ENCODE measurements around the gene DDX1. TPM values are rescaled to one million over a fixed set of nuclear protein-coding genes. Genes with fewer than 3 reads are reported as not detected.

DDX1 gene
- total and polyA plus RNA-seq, 2 donors (not counting 3 experiments of a cell fraction or from before 2014, with no cell fraction given), result 41.2 to 117 TPM

- no TSS peak for BruUV-seq (replicated peaks)
- no peak for FAIRE-seq
- Histone ChIP-seq H3K79me2 (ENCODE audit: control insufficient read depth, insufficient read depth, low read length) (no peaks in the 10 kb centered on the region), H2AFZ (ENCODE audit: low read depth, low read length) (no peak overlapping the region), H4K20me1 (replicated peaks; ENCODE audit: control insufficient read depth, extremely low read depth, insufficient read depth, low read length) (no peaks in the 10 kb centered on the region), H3K9ac (replicated peaks; ENCODE audit: extremely low read depth, insufficient read depth, low read length) (no peak overlapping the region), H3K27ac (ENCODE audit: insufficient read depth, low read depth, low read length) (no peak overlapping the region), H3K9me3 (replicated peaks; ENCODE audit: control insufficient read depth, insufficient read depth, low read length) (no peaks in the 10 kb centered on the region), H3K9me1 (replicated peaks; ENCODE audit: control insufficient read depth, extremely low read depth, insufficient read depth, low read length) (no peaks in the 10 kb centered on the region), H3K27me3 (ENCODE audit: control insufficient read depth in 2 of 2, insufficient read depth in 2 of 2, low read length in 2 of 2) (peaks cover 0 to 3% of the 10 kb centered on the region in 2 experiments), H3K4me1 (ENCODE audit: control insufficient read depth, extremely low read depth, insufficient read depth, low read length) (peaks cover 24% of the 10 kb centered on the region), H3K4me3 (replicated peaks in 1 of 3; ENCODE audit: insufficient read depth in 1 of 3, low read depth in 1 of 3, low read length in 3 of 3) (no peak overlapping the region), H3K36me3 (ENCODE audit: control insufficient read depth in 2 of 2, extremely low read depth in 1 of 2, insufficient read depth in 2 of 2, low read length in 2 of 2) (no peaks in the 10 kb centered on the region), H3K4me2 (ENCODE audit: insufficient read depth, low read length) (no peak overlapping the region)
- POLR2A ChIA-PET, result no interaction called here
- intact Hi-C loops (cut with micrococcal nuclease), result no loop called here
- TF ChIP-seq EZH2 (IDR thresholded peaks at IDR 0.05; ENCODE audit: borderline replicate concordance, low read depth, low read length, severe bottlenecking) (no peak), MAX (IDR thresholded peaks at IDR 0.05; ENCODE audit: insufficient read depth, insufficient read length) (no peak)
- CTCF ChIA-PET, result no interaction called here
- DNase-seq (ENCODE audit: low read depth, low spot score), result no peak
- dilution Hi-C loops (cut with MboI; ENCODE audit: extremely low pct_ligation_motif_present, low sequenced_read_pairs), result no loop called here
These were observed 72.8 kb downstream of the DDX1 start for GRCh38 chr2:15664273-15665066.

DNA sequence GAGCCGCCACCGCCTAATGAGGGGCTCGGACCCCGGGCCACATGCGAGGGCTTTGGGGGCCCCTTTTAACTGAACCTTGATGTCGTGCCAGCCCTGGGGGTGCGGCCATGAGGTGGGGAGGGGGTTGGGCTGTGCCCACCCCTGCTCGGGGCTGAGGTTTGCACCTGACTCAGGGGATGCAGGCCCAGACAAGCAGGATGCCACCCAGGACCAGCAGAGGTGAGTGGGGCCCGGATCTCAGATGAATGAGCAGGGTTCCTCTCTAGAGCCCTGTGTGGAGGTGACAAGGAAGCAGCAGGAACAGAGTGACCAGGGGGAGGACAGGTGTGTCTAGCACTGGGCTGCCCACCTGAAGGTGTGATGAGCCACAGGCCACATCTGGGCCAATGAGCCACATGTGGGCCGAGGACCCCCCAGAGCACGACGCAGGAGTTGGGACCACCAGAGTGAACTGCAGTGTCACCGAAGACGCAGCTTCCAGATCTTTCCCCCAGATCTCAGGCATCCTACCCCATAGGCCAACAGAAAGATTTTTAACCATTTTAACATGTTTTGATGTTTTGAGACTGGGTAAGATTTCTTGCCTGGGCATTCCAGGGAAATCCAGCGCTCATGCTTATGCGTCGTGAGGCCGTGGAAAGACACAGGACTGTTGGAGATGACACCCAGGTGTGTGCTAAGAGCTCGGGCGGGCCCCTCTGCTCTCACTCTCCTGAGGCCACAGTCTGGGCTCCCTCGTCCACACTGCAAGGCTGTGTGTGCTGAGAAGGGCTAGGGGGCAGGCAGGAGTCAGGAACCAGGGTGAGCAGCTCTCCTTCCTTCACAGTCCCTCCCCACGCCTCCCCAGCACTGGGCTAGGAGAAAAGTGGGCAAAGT is 73.6 kb downstream of the DDX1 start:
- dilution Hi-C loops (cut with MboI; ENCODE audit: extremely low pct_ligation_motif_present, low sequenced_read_pairs) (no loop called here), intact Hi-C loops (cut with micrococcal nuclease) (no loop called here)
- Histone ChIP-seq H3K9ac (replicated peaks; ENCODE audit: extremely low read depth, insufficient read depth, low read length) (no peak overlapping the region), H3K9me1 (replicated peaks; ENCODE audit: control insufficient read depth, extremely low read depth, insufficient read depth, low read length) (no peaks in the 10 kb centered on the region), H3K9me3 (replicated peaks; ENCODE audit: control insufficient read depth, insufficient read depth, low read length) (no peaks in the 10 kb centered on the region), H3K4me3 (replicated peaks in 1 of 3; ENCODE audit: insufficient read depth in 1 of 3, low read depth in 1 of 3, low read length in 3 of 3) (no peak overlapping the region), H3K27me3 (ENCODE audit: control insufficient read depth in 2 of 2, insufficient read depth in 2 of 2, low read length in 2 of 2) (peaks cover 0 to 3% of the 10 kb centered on the region in 2 experiments), H3K4me2 (ENCODE audit: insufficient read depth, low read length) (no peak overlapping the region), H2AFZ (ENCODE audit: low read depth, low read length) (no peak overlapping the region), H4K20me1 (replicated peaks; ENCODE audit: control insufficient read depth, extremely low read depth, insufficient read depth, low read length) (no peaks in the 10 kb centered on the region), H3K4me1 (ENCODE audit: control insufficient read depth, extremely low read depth, insufficient read depth, low read length) (peaks cover 24% of the 10 kb centered on the region), H3K27ac (ENCODE audit: insufficient read depth, low read depth, low read length) (no peak overlapping the region), H3K36me3 (ENCODE audit: control insufficient read depth in 2 of 2, extremely low read depth in 1 of 2, insufficient read depth in 2 of 2, low read length in 2 of 2) (no peaks in the 10 kb centered on the region), H3K79me2 (ENCODE audit: control insufficient read depth, insufficient read depth, low read length) (no peaks in the 10 kb centered on the region)
- ChIA-PET CTCF (no interaction called here), POLR2A (no interaction called here)
- TF ChIP-seq, protein P1, sequence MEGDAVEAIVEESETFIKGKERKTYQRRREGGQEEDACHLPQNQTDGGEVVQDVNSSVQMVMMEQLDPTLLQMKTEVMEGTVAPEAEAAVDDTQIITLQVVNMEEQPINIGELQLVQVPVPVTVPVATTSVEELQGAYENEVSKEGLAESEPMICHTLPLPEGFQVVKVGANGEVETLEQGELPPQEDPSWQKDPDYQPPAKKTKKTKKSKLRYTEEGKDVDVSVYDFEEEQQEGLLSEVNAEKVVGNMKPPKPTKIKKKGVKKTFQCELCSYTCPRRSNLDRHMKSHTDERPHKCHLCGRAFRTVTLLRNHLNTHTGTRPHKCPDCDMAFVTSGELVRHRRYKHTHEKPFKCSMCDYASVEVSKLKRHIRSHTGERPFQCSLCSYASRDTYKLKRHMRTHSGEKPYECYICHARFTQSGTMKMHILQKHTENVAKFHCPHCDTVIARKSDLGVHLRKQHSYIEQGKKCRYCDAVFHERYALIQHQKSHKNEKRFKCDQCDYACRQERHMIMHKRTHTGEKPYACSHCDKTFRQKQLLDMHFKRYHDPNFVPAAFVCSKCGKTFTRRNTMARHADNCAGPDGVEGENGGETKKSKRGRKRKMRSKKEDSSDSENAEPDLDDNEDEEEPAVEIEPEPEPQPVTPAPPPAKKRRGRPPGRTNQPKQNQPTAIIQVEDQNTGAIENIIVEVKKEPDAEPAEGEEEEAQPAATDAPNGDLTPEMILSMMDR (IDR thresholded peaks at IDR 0.05; ENCODE audit: extremely low read depth in 1 of 2, insufficient read depth in 1 of 2, low read depth in 1 of 2, low read length in 2 of 2), result peak in 1 of 2 donors; percentile 17
- TF ChIP-seq JUN (IDR thresholded peaks at IDR 0.05; ENCODE audit: borderline replicate concordance, insufficient read depth, insufficient read length, low read depth) (no peak), GATA2 (IDR thresholded peaks at IDR 0.05; ENCODE audit: insufficient read depth, insufficient read length, low read depth, low read length) (no peak)
- FAIRE-seq, result no peak
- no TSS peak for BruUV-seq (replicated peaks)
- DNase-seq (ENCODE audit: low read depth, low spot score), result no peak

All from endothelial cell of umbilical vein (primary cell).